COLO829 (cell line): ENCODE results near the gene HAPSTR1.

Source experiments
- DNase-seq: peaks from one replicate; pipeline ENCODE4 v3.0.0; 2012; ENCODE audit warnings: low spot score

Gene HAPSTR1

DNA sequence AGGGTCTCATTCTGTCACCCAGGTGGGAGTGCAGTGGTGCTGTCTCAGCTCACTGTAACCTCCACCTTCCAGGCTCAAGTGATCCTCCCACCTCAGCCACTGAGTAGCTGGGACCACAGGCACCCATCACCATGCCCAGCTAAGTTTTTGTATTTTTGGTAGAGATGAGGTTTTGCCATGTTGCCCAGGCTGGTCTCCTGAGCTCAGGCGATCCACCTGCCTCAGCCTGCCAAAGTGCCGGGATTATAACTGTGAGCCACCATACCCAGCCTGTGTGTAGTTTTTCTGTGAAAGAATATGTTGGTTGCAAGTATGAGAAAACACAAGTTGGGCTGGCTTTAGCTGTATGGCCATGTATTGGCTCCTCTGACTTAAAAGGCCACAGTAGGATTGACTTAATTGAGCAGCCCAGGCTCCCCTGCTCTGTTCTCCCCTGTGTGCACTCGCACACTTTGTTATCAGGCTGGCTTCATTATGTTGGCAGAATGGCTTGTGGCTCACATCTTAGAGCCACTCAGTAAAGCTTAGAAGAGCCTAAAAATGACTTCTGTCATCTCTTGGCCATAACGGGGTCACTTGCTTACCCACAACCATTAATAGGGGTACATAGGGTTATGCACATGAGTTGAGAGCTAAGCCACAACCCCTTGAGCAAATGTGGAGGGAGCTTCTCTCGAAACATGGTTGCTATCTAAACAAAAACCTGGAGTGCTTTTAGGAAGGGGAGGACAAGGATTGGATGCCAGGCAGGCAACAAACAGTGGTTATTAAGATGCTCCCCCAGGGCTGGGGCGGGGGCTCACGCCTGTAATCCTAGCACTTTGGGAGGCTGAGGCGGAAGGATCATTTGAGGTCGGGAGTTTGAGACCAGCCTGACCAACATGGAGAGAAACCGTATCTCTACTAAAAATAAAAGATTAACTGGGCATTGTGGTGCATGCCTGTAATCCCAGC, 6.1 kb downstream of the HAPSTR1 start:
- DNase-seq, result no peak

DNA sequence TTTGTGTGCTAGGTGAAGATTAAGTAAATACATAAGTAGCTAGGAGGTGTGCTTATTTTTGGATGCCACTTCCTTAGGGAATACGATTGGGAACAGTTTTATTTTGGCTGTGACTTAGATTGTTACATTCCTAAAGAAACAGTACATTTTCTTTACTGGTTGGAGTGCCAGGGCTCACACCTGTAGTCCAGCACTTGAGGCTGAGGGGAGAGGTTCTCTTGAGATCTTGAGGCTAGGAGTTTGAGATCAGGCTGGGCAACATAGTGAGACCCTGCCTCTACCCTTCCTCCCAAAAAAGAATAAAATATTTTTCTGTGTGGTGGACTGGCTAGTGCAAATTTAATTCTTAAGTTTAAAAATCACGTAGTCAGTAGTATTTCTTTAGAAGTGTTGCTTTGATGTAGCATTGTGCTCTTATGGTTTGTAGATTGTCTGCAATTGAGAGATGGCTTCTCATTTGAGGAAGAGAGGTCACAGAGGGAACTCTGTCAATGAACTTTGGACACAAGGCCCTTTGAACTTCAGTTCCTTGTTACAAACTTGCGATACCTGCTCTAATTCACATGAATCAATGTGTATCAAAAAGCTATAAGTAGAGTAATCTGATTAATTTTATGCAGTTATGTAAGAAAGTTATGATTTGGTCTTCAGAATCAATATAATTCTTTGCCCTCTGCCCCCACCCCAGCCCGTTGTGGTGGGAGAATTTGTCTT, 7.1 kb downstream of the HAPSTR1 start:
- no peak for DNase-seq

DNA sequence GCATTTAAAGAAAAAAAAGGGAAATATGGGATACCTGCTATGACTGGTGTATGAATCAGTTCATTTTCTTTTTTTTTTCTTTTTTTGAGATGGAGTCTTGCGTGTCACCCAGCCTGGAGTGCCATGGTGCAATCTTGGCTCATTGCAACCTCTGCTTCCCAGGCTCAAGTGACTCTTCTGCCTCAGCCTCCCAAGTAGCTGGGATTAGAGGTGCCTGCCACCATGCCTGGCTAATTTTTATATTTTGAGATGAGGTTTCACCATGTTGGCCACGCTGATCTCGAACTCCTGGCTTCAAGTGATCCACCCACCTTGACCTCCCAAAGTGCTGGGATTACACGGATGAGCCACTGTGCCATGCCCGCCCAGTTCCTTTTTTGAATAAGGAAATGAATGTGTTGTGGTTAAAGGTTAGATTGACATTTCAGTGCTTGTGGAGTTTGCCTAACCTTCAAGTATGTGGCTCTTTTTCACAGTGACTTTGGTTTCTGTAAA, 7.7 kb downstream of the HAPSTR1 start:
- DNase-seq, result no peak

DNA sequence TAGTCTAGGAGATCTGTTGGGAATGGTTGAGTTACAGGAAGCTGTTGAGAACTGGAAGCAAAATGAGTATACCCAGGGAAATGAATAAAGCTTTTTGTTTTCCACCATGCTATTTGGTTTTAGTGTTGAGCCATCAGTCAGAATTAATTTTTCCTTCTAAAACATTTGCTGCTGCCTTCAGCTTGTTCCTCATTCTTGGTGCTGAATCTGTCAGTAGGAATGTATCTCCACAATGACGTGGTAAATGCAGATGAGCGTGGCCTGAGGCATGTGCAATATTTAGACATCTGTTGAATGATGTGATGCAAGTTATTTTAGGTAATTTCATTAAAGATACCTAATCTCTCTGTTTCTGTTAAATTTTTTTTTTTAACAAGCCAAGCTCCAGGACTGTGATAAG, 10.9 kb downstream of the HAPSTR1 start:
- DNase-seq, result peak; percentile 60

DNA sequence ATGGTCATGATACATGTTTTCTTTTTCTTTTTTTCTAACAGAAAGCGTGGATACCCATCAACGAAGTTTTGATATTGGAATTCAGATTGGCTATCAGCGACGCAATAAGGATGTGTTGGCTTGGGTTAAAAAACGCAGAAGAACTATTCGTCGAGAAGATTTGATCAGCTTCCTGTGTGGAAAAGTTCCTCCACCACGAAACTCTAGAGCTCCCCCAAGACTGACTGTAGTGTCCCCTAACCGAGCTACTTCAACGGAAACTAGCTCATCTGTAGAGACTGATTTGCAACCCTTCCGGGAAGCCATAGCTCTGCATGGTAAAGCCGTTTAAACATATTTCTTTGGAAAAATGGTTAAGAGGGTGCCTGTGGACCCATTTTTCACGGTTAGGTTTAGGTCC, 11.5 kb downstream of the HAPSTR1 start:
- no peak for DNase-seq

DNA sequence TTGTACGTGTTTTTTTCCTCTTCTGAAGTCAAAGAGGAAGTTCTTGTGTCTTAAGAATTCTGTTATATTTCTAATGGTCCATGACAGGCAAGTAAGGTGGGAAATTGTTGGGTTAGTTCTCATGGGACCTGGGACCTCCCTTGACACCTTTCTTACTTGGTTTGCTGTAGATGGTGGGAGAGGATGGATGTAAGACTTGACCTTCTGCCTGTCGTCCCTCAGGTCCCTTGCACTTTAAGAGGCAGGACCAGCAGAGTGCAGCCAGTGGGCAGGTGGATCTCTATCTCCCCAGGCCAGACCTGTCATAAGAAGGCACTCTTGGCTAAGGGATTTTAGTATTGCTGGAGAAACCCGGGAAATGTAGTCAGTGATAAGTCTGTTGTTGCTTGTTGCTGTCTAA, 12.1 kb downstream of the HAPSTR1 start:
- no peak for DNase-seq

DNA sequence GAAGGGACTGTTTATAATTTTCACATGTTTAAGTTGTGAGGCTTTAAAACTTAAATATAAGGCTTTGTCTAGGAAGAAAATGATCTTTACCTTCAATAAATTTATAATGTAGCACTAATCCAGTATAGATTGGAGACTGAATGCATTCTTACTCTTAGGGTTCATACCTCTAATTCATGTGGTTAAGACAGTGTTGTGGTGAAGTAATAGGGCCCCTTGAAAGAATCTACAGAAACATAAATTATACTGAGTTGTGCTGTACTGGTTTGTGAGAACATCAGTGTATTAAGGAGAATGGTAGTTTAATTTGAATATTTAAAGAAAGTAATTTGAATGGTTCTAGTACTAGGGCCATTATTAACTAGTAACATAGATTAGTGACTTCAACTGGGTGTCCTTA, 13.7 kb downstream of the HAPSTR1 start:
- no peak for DNase-seq

DNA sequence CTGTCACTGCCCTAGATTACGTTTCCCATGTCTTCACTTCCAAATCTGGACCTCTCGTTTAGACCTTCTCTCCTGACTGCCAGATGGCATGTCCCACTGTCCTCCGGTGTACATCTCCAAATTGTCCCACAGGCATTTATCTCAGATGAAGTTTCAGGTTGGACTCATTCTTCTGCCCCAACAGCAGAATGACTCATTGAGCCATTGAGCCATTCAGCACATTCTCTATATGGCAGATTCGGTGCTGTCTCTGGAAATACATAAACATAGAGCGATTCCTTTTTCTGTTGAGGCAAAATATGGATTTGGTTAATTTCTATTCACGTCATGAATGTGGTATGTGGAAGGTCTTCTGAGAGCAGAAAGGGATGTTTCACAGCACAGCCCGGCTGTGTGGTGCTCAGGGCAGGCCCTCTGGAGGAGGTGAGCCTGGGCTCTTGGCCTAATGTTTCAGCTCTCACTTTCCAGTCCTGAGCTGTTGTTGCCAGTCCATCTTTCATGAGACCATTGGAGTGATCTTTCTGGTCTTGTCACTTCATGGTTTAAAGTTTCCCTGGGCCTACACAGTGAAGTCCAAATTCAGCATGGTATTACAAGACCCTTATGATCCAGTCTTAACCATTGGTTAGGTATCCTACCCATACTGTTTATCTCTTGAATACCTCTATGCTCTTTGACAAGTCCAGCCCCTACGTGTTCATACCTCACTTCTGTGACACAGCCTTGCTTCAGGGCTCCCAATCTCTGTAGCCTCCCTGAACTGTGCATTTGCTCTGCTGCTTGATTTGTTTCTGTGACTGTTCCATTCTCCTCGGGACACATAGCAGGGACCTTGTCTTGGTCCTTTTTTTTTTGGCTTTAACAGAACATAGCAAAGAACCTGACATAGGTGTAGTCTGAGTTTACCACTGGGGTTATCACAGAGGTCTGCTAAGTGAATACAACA, 15.9 kb downstream of the HAPSTR1 start:
- no peak for DNase-seq

DNA sequence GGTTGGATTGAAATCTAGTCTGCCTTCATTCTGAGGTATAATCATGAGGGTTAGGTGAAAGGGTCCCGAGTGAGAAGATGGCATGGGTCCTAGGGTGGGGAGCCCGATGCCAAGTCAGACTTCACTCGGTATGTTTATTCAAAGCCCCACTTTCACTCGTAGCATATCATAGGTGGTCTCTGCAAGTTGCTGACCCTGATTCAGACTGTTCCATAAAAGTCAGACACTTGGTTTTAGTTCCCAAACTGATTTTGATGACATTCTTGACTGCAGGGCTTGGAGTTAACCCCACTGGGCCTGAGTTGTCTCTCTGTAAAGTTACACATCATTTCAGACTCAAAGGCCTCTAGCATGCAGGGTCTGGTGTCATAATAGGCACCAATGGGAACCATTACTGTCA, 17.8 kb downstream of the HAPSTR1 start:
- no peak for DNase-seq

DNA sequence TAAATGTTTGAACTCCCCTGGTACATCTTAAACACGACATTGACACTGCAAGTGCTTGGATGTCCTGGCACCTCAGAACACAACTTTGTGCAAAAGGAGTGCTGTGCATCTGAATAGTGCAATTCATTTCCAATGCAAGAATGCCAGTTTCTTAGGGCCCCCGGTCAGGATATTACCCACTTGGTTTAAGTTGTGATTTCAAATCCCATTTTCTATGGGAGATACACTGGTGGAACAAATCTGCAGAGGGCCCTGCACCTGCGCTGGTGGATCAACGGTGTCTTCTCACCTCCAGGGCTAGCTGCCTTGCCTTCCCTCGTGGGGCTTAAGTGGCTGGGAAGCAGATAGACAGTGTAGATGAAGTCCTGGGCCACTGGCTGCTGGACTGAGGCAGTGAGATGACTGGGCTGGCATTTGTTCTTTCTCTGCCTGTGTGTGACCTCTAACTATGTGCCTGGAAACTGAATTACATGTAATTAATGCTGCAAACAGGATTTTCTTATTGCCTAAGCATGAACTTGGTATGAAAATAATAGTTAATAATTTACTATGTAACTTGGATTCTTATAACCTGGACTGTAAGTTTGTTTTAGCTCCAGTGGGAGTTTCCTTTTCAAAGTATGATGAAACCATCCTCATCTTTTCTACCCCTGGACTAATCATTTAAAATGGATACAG, 20.9 kb downstream of the HAPSTR1 start:
- no peak for DNase-seq

DNA sequence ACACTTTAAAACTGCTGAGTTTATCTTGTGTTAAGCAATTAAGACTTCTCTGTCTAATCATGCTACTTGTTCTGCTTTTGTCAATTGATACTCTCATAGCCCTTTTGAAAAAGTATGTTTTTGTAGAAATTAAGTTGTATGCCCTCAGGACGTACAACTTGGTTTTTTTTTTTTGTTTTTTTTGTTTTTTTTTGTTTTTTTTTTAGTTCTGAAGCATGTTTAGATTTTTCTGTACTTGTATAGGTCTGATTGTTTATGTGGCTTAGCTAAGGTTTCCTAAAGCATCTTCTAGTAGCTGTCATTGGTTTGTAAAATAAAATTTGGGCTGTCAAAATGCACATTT, 21.4 kb downstream of the HAPSTR1 start:
- DNase-seq, result no peak

DNA sequence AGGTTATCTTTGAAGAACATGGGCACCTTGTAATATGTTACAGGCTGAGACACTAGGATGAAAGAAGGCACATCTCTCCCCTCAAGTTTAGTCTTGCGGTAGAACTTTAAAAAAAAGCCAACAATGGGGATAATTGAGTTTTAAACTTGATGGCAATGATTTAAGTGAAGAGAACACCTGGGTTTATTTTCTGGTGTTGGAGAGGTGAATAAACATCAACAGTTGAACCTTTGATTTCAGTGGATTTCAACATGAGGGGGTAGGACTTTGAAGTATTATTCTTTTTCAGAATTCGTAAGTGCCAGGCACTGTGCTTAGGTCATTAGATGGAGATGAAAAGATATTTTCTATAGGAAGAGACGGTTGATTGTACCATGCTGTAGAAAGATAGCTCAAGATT, 22.3 kb downstream of the HAPSTR1 start:
- DNase-seq, result no peak

DNA sequence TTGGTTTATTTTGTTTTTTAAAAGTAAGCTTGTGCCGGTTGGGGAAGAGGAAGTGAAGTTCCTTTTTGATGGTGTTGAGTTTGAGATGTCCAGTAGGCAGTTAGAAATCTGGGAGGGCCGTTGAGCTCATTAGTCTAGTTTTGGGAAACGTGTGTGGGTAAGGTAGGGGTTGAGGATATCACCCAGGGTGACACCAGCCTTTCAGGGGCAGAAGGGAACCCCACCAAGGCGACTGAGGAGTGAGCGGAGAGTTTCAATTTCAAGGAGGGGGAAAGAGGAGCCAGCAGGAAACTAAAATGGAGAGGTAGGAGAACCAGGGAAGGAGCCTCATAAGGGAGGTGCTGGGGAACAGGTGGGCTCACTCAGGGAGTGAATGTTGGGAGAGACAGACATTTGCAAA, 22.7 kb downstream of the HAPSTR1 start:
- no peak for DNase-seq

DNA sequence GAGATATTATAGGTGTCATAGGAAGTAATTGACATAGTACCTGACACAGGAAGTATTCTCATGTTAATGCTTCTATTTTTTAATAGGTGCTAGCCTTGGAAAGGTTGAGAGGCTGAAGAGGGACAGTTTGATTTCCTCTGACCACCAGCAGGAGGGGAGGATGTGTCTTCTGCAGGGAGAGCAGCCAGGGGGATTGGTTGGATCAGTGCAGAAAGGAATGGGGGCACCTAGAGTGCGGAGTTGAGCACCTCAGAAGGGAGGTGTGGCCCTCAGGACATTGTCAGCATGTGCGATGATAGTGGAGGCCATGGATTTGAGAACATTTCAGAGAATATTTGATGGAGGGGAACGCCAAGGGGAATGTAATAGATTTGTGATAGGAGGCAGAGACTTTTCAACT, 23.4 kb downstream of the HAPSTR1 start:
- no peak for DNase-seq

DNA sequence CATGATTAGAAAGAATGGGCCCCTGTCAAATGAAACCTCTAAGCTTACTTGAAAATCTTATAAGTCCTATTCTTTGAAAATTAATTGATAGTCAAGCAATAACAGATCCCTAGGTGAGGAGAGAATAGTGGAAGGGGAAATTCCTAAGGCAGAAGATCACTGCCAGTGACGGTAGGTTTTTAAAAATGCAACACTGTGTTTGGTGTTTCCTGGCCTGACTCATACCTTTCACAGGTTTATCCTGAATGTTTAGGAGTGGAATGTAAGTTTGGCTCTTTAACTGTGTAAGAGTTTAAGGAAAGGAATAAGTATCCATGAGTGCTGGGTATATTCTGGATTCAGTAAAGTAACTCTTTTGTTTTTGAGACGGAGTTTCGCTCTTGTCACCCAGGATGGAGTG, 23.8 kb downstream of the HAPSTR1 start:
- no peak for DNase-seq

DNA sequence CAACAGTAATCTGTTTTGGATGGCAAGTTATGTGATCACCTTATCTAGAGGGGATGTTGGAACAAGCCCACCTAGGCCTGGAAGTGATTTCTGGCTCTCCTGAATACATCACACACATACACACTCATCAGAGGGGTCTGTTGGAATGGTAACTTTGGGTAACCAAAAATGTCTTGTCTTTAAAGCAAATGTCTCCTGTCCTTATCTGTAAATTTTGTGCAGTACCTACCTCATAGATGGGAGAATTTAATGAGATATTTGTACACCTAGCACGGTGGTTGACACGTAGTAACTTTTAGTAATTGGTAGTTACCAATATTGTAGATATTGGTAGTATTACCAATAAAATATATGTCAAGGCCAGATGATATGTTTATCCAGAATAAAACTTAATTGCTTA, 24.7 kb downstream of the HAPSTR1 start:
- no peak for DNase-seq

DNA sequence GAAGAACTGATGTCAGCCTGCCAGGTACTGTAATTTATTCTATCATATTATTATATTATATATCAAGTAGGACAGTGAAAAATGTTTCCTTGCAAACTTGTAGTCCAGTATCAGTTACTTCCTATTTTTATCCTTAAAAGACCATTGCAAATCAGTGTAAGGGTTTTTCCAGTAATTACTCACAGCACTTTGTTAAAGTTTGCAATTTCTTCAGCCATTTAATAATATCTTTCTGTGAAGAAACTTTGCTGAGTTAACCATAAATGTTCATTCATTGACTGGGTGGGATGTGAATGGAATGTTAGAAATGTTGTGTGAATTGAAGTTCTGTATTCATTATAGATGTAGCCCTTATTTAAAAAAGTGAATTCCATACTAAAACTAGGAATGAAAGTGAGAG, 26.7 kb downstream of the HAPSTR1 start:
- DNase-seq, result no peak

DNA sequence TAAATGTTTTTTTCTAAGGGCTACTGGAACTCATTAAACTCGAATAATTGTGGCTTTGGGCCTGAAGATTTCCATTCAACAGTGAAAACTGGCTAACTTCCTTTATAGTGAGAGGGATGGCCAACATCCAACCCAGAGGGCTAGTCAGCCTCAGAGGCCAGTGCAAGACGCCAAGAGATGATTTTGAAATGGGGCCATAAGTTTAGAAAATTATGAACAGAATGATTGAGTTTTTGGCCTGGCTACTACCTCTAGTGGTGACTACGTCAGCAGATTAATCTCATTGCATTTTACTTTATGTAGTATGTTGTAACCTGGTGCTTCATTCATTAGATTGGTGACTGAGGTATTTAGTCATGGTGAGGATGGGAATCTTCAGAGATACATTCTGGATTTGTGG, 28.4 kb downstream of the HAPSTR1 start:
- DNase-seq, result no peak

DNA sequence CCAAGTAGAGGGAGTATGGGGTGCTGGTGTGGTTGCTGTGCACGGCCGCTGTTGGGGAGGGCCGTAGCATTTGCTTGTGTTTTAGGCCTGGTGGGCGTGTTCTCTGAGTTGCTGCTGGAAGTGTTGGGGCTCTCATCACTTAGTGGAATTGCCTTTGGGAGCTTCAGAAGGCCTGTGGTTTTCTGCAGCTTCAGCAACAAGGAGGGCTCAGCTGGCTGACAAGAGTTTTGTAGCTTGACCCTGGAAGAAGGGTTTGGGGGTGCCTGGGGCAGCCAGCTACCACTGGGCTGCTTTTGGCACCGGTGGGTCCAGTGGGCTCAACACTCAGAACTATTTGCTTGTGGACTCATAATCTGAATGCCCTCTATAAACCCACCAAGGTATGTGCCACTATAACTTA, 30.9 kb downstream of the HAPSTR1 start:
- DNase-seq, result no peak

DNA sequence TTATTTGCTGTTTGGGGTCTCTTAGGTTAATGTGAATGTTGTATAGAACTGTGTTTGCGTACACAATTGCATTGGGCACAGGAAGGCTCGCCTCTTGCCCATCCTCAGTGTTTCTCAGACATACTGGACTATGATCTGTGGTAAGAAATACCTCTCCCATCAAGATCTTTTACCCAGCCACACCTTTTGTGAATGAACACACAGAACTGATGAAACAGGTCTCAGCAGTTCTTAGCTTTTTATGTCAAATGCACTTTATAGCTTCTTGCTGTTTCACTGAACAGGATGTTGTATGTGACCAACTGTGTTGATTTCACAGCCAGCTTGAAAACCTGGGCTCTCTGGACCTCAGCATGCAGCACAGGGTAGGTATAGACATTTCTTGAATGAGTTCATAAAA, 31.5 kb downstream of the HAPSTR1 start:
- no peak for DNase-seq

DNA sequence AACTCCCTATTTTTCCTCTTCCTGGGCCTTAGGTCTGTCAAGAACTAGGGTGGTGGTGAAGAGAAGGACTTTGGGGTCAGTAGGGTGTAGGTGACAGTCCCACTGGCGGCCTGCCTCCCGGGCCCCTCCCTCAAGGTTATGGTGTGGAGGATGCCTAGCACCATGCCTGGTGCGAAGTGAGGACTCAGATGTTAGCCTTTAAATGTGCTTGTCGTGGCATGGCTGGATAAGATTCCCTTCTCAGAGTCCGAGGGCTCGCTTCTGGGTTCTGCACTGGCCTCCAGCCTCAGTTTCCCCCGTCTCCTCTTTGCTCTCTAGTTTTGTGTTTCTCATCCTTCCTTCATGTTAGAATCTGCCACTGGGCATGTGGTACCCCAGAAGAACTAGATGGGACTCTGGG, 32.0 kb downstream of the HAPSTR1 start:
- DNase-seq, result no peak

DNA sequence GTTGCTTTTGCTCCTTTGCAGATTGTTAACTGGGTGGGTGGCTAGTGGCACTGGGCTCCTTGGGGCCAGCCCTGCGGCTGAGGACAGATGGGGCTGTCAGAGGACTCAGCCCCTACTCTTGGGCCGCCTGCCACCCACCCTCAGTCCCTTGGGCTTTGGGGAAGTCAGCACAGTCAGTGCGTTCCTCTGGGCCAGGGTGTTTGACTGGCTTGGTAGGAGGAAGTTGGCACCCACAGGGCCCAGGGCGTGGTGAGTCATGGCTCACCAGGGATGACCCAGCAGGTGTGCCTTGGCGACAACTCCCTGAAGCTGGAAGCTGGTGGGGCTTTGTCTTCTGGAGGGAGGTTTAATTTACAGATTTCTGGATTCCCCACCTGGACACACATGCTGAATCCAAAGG, 32.4 kb downstream of the HAPSTR1 start:
- DNase-seq, result no peak
